Left renal pelvis (tissue), 4 donors: Measurements from ENCODE around the gene COPS7B. TPM values are rescaled to one million over a fixed set of nuclear protein-coding genes. Genes with fewer than 3 reads are reported as not detected.

ENCODE experiments used
- DNase-seq, 4 donors: peaks; one replicate each; pipeline ENCODE4 v3.0.0-alpha.2; 2013; ENCODE audit warnings: low read depth in 4 of 4, low spot score in 3 of 4
- polyA plus RNA-seq, 4 donors: library from polyadenylated mRNA; unstranded; fragments of 120-200 nt; gene quantifications; one replicate each; pipeline ENCODE4 v1.2.1, GENCODE V29; 2013; ENCODE audit not compliant: insufficient read length in 4 of 4

COPS7B gene
- polyA plus RNA-seq, 4 donors: 45.3 to 68.1 (median 53.7) TPM

GRCh38 chr2:231781798-231782726 is 4.2 kb upstream of the COPS7B start:
- DNase-seq: no peak

- no peak for DNase-seq
Observed at GRCh38 chr2:231785413-231785812, 832 bp upstream of the COPS7B start.

GRCh38 chr2:231785822-231786176 is 446 bp upstream of the COPS7B start:
- no peak for DNase-seq

GRCh38 chr2:231786917-231787292 is 660 bp downstream of the COPS7B start:
- DNase-seq: no peak

GRCh38 chr2:231791107-231791506 is 4.9 kb downstream of the COPS7B start:
- no peak for DNase-seq

GRCh38 chr2:231794383-231794782 is 8.1 kb downstream of the COPS7B start:
- DNase-seq: no peak

- DNase-seq: no peak
Observed at GRCh38 chr2:231795525-231796327, 9.5 kb downstream of the COPS7B start.

- DNase-seq: no peak
Observed at GRCh38 chr2:231800493-231801091, 14.3 kb downstream of the COPS7B start.

GRCh38 chr2:231803501-231804138 is 17.4 kb downstream of the COPS7B start:
- DNase-seq: no peak

- DNase-seq: no peak
Observed at GRCh38 chr2:231807020-231807419, 20.8 kb downstream of the COPS7B start.

- no peak for DNase-seq
Observed at GRCh38 chr2:231810905-231811304, 24.7 kb downstream of the COPS7B start.

- no peak for DNase-seq
Observed at GRCh38 chr2:231816327-231817026, 30.2 kb downstream of the COPS7B start.

GRCh38 chr2:231819447-231820042 is 33.3 kb downstream of the COPS7B start:
- no peak for DNase-seq

GRCh38 chr2:231820786-231821303 is 34.6 kb downstream of the COPS7B start:
- DNase-seq: no peak

- no peak for DNase-seq
Observed at GRCh38 chr2:231821908-231822307, 35.7 kb downstream of the COPS7B start.

- DNase-seq: no peak
Observed at GRCh38 chr2:231853105-231853504, 66.9 kb downstream of the COPS7B start.

- DNase-seq: no peak
Observed at GRCh38 chr2:231854616-231855125, 68.4 kb downstream of the COPS7B start.

GRCh38 chr2:231856959-231857358 is 70.7 kb downstream of the COPS7B start:
- no peak for DNase-seq
